ENCODE data around the gene MTA1.
A peak's percentile ranks its signal among the peaks of the same experiment; 100 is the strongest.

MTA1 gene

GRCh38 chr14:105385698-105386365, 33.8 kb upstream of the MTA1 start:
- intact Hi-C loops (cut with DNase I) = no loop called here
- peak in 3 of 42 donors; percentile 18 to 44 (median 31) for DNase-seq

- intact Hi-C loops (cut with DNase I) = no loop called here
- DNase-seq = no peak
Measured at GRCh38 chr14:105386581-105387529, 32.8 kb upstream of the MTA1 start.

- intact Hi-C loops (cut with DNase I) = no loop called here
- no peak for DNase-seq
Measured at GRCh38 chr14:105387530-105387922, 32.1 kb upstream of the MTA1 start.

- intact Hi-C loops (cut with DNase I) = no loop called here
- peak in 4 of 42 donors; percentile 11 to 49 (median 31) for DNase-seq
Measured at GRCh38 chr14:105388110-105388951, 31.3 kb upstream of the MTA1 start.

GRCh38 chr14:105388976-105389375, 30.7 kb upstream of the MTA1 start:
- no peak for DNase-seq
- intact Hi-C loops (cut with DNase I) = no loop called here

- peak in 15 of 42 donors; percentile 31 to 75 (median 47) for DNase-seq
- intact Hi-C loops (cut with DNase I) = no loop called here
Measured at GRCh38 chr14:105389534-105389933, 30.1 kb upstream of the MTA1 start.

- intact Hi-C loops (cut with DNase I) = no loop called here
- peak in 9 of 42 donors; percentile 15 to 51 (median 38) for DNase-seq
Measured at GRCh38 chr14:105389976-105390848, 29.4 kb upstream of the MTA1 start.

- intact Hi-C loops (cut with DNase I) = no loop called here
- DNase-seq = no peak
Measured at GRCh38 chr14:105390849-105391500, 28.7 kb upstream of the MTA1 start.

GRCh38 chr14:105391541-105391940, 28.1 kb upstream of the MTA1 start:
- intact Hi-C loops (cut with DNase I) = no loop called here
- no peak for DNase-seq

- DNase-seq = no peak
Measured at GRCh38 chr14:105392131-105393090, 27.2 kb upstream of the MTA1 start.

GRCh38 chr14:105393151-105393550, 26.5 kb upstream of the MTA1 start:
- intact Hi-C loops (cut with DNase I) = no loop called here
- no peak for DNase-seq

More at GRCh38 chr14:105392131-105393090, 27.2 kb upstream of the MTA1 start:
- intact Hi-C loops (cut with DNase I) = no loop called here

- peak in 2 of 42 donors; percentile 26 to 54 for DNase-seq
Measured at GRCh38 chr14:105394714-105395537, 24.7 kb upstream of the MTA1 start.

GRCh38 chr14:105395538-105395854, 24.1 kb upstream of the MTA1 start:
- DNase-seq = no peak
- intact Hi-C loops (cut with DNase I) = no loop called here

More at GRCh38 chr14:105394714-105395537, 24.7 kb upstream of the MTA1 start:
- intact Hi-C loops (cut with DNase I) = no loop called here

- DNase-seq = no peak
- intact Hi-C loops (cut with DNase I) = no loop called here
Measured at GRCh38 chr14:105397350-105397931, 22.2 kb upstream of the MTA1 start.

GRCh38 chr14:105398044-105398725, 21.4 kb upstream of the MTA1 start, which contains the start of gene TEX22:
TSS of gene TEX22 (plus strand) at chr14:105398538. CDS start at chr14:105399341, 803 bp downstream.
- intact Hi-C loops (cut with DNase I) = no loop called here
- peak; percentile 56 to 95 (median 88) for DNase-seq
